Measurements from ENCODE around the gene UBE2K.

GRCh38 chr4:39687014-39687413 lies 10.9 kb upstream of the UBE2K start:
- TF ChIP-seq, protein P1, sequence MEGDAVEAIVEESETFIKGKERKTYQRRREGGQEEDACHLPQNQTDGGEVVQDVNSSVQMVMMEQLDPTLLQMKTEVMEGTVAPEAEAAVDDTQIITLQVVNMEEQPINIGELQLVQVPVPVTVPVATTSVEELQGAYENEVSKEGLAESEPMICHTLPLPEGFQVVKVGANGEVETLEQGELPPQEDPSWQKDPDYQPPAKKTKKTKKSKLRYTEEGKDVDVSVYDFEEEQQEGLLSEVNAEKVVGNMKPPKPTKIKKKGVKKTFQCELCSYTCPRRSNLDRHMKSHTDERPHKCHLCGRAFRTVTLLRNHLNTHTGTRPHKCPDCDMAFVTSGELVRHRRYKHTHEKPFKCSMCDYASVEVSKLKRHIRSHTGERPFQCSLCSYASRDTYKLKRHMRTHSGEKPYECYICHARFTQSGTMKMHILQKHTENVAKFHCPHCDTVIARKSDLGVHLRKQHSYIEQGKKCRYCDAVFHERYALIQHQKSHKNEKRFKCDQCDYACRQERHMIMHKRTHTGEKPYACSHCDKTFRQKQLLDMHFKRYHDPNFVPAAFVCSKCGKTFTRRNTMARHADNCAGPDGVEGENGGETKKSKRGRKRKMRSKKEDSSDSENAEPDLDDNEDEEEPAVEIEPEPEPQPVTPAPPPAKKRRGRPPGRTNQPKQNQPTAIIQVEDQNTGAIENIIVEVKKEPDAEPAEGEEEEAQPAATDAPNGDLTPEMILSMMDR (tag by site-specific recombination; IDR thresholded peaks at IDR 0.05): no peak
- no peak for TF ChIP-seq ZNF24 (tag by site-specific recombination; IDR thresholded peaks at IDR 0.05)

All from HEK293 (cell line).